MV-4-11 (cell line): ENCODE measurements around the gene ZFPL1.

Experiments
- DNase-seq: peaks from one replicate; lab custom pipeline; 2025; lab: John Stamatoyannopoulos, UW

ZFPL1 gene

DNA sequence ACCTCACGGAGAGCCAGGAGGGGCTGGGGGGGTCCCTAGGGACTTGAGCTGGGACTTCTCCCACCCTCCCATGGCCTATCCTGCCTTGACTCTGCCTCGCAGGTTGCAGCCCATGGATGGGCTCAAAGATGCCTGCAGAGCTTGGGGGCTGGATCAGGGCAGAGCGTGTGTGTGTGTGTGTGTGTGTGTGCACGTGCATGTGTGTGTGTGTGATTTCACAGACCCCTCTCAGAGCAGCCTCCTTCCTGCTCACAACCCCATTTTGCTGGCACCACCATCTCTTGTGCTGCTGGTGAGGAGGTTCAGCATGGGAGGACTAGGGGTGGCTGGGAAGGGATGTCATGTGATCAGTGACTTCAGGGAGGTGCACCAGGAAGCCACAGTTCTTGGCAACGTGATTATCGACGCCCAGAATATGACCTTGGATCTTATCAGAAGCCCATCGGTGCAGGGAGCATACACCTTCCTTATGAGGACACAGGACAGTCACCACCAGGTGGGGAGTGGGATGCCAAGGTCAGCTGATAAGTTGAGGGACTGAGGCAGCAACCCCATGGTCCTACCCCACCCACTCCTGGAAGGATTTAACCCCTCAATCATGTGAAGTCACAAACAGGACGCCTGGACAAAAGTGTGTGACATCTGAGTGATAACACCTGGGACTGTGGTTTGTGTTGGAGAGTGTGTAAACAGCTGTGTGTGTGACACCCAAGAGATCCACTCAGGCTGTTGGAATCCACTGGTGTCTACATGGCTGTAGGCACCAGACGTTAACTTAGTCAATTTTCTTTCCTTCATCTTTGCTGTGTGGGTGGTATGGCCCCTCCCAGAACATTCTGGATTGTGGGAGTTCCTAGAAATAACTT is 23.8 kb upstream of the ZFPL1 start:
- DNase-seq = no peak

DNA sequence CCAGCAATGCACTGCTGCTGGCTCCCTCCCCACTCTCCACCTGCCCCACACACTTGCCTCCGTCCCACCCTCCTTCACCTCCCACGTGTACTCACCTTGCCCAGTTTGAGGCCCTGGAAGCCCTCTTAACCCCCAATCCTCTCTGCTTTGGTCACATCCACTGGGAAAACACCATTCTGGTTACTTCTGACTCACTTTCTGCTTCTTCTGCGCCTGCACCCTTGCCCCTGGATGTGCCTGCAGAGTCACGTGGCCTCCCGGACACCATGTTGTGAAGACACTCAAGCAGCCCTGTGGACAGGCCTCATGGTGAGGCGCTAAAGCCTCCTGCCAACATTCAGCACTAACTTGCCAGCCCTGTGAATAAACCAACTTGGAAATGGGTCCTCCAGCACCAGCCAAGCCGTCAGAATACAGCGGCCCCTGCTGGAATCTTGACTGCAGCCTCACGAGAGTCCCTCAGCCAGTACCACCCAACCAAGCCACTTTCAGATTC is 23.1 kb upstream of the ZFPL1 start:
- peak; percentile 16 for DNase-seq

DNA sequence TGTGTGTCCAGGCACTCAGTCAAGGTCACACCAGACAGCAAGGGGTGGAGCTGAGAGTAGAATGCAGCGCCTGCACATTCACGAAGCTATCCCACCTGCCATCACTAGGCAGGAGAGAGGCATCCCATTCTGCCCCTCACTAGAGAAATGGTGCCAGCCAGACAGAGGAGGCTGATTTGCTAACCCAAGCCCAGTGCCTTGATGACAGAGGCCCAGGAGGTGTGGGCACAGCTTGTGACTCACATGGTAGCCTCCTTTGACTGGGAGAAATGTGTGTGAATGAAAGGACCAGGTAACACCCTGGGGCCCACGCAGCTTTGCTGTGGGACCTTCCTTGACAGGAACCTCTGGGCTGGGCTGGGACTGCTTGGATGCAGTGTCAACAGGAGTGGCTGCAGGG is 20.5 kb upstream of the ZFPL1 start:
- no peak for DNase-seq

DNA sequence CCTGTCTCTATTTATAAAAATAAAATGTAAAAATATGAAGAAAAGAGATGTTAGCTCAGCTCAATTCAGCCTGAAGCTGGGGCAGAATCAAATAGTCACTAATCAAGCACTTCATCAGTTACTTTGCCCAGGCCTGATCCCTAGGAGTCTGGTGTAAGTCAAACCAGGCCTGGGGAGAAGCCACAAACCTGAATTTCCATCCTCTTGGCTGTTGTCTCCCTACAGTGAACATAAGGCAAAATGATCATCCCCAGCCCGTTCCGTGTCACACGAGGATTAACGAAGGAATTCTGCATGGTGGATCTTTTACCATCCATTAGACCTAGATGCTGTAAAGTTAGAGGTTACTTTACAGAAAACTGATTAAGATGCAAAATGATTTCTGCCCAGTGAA is 19.2 kb upstream of the ZFPL1 start:
- no peak for DNase-seq

DNA sequence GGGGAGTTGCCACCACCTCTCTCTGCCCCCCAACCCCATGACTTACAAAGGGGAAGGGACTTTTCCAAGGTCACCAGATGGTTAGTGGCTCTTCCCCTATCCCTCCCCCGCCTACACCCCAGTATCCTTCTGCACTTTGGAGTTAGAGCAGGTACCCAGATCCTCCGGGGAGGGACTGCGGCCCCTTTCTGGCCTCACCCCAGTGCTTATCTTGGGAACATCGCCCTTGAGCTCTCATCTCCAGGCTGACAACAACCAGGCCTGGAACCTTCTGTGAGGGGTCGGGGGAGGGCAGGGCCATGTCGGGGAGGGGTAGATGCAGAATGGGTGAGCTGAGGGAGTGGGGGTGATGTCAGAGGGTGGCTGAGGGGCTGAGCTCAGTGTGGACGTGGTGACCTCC is 18.2 kb upstream of the ZFPL1 start:
- no peak for DNase-seq

DNA sequence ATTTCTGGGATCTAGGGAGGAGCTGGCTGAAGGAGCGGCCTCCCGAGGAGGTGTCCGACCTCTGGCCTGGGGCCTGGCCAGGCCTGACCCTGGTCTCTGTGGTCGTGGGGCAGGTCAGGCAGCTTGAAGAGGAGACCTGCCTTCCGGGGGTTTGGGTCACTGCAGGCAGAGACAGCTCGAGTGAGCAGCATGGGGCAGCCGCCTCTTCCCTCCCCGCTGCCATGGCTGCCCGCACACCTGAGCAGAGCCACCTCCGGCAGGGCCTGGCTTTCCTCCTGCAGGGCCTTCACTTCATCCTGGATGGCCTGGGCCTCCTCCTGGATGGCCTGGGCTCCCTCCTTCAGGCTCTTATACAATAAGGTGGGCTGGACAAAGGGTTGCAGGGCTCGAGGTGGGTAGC is 17.7 kb upstream of the ZFPL1 start:
- DNase-seq = no peak

DNA sequence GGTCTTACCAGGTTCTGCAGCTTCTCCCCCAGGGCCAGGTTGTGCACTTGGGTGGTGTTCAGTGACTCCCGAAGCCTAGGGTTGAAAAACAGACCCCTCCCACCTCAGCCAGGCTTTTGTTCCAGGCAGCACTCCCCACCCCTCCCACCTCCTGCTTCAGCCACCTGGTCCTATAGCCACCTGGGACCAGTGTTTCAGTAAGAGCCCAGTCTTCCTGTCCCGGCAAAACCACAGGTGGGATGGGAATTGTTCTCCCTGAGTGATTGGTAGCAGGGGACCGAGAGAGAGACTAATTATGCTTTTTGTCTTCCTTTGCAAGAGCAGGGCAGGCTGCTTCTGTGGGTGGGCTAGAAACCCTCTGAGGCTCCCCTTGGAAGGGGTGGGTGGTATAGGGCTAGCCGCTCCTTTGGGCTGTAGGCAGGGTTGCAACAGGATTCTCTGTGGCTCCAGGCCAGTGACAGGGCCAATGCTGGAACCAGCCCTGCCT is 17.2 kb upstream of the ZFPL1 start:
- no peak for DNase-seq

DNA sequence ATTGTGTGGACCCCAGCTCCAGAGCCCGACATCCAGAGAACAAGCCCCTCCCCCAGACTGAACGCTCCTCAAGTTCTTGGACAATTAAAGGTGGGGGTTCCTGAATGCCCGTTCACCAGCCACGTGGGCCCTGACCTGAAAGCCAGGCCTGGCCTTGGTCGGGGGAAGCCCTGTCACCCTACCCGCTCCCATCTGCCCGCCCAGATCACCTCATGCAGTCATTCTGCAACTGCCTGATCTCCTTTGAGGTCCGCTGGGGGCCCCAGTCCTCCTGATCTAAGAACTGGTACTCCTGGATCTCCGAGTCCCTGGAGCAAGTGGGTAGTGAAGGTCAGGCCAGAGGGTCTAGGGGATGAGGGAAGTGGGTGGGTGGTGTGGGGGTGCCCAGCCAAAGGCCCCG is 16.6 kb upstream of the ZFPL1 start:
- no peak for DNase-seq

DNA sequence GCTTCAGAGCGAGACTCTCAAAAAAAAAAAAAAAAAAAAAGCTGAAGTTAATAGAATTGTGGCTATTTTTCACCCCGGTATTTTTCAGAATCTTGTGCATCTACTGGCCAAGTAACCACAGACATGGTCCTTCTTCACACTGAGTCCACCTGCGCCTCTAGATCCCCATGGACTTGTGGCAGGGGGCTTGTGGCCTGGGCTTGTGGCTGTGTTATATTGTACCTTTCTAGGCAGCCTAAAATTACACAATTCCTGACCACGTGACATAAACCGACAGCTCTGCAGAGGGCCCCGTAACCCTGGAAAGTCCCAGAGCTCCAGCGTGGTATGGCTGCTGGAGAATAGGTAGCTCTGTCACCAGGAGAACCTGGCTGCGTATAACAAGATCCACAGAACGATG is 14.8 kb upstream of the ZFPL1 start:
- DNase-seq = peak; percentile 34

DNA sequence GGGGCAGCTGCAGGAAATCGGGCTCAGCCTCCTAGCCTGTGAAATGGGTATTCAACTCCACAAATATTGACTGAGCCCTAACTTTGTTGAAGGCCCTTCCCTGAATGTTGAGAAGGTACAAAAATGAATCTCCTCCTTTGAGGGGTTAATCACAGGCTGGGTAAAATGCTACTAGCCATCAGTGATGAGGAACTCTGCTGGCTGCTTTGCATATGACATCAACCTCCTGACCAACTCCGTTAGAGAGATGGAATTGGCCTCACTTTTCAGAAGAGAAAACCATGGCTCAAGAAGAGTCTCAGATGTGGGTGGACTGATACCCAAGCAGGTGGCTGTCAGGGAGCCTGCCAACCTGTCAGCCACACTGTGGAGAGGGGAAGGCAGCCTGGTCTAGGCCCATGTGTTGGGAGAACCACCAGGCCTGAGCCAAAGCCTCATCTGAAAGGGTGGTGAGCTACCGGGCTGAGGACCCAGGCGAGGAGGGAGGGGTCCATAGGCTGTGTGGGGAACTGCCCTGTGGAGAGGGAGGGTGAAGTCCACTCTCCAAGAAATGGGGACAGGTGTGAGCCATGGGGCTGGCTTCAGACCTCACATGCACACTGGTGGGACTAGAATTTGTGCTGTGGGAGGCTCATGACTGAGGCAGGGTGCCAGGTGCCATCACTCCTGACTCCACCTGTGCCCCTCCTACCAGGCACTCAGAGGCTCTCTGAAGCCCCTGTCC is 12.0 kb upstream of the ZFPL1 start:
- DNase-seq = no peak

DNA sequence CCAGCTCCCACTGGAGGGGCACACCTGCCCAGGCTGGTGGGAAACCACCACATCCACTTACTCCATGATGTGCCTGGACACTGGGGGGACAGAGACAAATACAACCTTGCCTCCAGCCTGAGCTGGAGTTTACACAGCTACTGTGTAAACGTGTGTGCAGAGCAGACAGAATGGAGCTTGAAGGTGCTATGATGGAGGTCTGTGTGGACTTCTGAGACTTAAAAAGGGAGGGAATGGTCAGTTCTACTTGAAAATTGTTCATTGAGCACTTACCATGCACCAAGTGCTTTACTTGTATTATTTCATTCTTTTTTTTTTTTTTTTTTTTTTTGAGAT is 11.4 kb upstream of the ZFPL1 start:
- DNase-seq = no peak

DNA sequence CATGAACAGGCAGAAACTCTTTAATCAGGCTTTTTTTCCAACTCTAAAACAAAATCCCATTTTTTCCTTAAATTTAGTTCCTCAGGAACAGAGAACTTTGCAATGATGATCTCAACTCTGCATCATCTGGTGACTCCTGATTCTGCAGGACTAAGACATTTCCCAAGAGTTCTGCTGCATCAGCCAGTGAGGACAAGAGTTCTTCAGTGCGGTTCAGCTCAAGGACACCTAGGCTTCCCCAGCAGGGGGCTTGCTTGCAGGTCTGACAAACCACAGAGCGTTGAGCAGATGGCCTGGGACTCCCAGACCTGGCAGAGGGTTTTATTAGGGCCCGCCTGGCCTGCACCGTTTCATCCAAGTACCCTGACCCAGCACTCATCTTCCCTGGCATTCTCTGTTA is 6.6 kb upstream of the ZFPL1 start:
- DNase-seq = no peak

DNA sequence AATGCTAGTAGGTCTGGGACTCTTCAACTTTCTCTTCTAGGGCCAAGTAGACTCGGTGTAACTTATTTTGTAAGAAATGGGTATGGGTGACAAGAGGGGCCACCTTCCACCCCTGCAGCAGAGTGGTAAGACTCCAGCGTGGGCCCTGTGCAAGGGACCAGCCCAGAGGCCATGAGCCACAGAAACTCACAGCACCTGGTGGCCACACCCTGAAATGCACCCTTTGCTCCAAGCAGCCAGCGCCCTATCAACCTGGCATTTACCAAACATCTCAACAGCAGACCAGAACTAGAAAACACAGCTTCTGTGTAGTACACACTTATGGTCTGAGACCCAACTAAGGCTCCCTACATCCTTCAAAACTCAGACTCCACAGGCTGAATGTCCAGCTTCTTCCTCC is 5.9 kb upstream of the ZFPL1 start:
- DNase-seq = peak; percentile 27

DNA sequence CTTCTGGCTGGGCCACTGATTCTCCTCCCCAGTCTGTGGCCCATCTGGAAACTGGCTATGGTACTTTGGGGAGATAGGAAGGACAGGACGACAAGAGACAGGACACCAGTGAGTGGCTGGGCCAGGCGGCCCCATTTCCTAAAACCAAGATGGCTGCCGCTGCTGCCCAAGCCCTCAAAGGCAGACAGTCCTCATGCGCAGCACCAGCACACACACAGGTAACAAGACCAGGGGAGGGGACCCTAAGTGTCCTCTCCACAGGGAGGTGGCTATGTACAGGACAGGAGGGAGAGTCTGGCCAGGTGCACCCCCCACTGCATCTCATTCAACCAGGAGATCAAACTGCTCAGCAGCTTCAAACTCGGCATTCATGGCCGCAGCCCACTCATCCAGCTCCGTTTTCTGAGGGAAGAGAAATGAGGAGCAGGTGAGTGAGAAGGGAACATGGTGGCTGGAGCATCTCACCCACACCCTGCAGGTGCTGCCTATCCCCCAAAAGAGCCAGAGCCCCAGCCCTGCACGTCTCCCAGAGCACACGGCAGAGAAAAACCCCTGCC is 5.2 kb upstream of the ZFPL1 start:
- no peak for DNase-seq

DNA sequence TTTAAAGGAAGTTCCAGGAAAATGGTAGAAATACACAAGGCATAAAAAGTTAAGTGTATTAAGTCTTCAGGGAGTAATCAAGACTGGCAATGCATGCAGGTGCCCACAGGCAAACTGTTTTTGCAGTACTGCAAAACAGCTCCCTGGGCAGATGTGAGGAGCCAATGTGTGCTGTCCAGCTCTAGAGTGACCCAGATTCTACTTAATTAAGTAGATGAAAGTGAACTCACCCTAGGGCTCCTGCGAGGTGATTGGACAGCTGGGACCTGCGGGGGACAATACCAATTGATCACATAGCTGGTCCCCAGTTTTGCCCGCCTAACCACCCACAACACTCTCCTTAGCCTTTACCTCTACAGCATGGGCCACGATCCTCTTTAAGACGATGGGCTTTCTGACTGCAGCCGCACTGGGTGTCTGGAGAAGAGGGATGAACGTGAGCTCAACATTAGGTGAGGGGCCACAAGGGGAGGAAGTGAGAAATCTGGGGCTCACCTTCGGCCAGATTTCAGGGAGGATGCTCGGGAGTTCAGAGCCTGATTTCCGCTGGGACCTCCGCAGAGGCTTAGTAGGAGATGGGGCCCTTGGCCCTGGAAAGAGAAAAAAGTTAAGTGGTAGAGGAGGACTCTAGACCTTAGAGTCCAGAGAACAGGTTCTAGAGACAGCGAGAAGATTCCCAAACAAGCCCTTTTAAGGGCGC is 738 bp upstream of the ZFPL1 start:
- no peak for DNase-seq

DNA sequence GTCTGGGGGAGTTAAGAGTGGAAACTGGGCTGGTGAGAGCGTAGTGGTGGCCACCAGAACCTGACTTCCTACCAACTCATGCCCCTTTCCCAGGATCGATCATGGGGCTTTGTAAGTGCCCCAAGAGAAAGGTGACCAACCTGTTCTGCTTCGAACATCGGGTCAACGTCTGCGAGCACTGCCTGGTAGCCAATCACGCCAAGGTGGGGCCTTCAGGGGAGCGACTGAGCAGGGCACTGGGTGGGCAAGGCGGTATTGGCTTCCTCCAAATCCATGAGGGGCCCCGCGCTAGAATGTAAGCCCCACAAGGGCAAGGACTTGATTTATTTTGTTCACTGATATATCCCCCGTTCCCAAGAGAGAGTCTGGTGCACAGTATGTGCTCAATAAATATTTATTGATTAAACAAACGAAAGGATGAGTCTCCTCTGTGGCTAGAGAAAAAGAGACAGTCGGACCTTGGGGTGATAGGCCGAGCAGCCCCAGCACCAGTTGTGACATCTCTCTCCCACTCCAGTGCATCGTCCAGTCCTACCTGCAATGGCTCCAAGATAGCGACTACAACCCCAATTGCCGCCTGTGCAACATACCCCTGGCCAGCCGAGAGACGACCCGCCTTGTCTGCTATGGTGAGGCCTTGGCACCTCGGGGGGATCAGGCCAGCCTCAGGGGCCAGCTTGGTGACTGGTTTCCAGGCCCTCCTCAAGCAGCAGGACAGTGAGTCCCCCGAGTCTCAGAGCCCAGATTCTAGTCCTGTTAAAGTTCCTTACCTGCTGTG is 765 bp downstream of the ZFPL1 start:
- no peak for DNase-seq

DNA sequence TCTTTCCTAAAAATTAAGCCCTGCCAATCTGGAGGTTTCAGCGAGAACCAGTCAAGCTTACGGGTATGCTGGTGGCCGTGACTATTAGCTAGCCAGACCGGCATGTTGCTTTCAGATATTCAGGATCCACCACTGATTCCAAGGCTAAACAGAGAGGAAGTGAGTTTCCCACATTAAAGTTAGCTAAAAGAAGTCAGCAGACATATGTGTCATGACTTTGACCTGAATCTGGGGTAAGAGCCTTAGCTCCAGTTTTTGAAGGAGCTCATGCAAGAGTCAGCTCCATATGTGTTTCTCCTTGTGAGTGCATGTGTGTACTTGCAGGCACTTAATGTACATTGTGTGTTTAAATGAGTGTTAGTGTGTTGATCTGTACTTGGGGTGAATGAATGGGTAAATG is 1.4 kb downstream of the ZFPL1 start:
- peak; percentile 7 for DNase-seq

DNA sequence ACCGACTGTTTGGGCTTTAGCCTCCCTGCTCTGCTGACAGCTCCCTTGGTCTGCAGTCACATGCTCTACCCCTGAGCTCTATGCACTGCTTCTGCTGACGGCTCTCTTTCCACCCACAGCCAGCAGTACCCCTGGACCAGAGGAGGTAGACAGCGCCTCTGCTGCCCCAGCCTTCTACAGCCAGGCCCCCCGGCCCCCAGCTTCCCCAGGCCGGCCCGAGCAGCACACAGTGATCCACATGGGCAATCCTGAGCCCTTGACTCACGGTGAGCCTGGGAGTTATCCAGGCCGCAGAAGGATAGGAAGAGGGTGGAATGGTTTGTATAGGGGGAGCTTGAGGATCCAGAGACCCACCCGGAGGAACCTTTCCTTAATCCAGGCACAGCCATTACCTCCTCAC is 2.8 kb downstream of the ZFPL1 start:
- no peak for DNase-seq

DNA sequence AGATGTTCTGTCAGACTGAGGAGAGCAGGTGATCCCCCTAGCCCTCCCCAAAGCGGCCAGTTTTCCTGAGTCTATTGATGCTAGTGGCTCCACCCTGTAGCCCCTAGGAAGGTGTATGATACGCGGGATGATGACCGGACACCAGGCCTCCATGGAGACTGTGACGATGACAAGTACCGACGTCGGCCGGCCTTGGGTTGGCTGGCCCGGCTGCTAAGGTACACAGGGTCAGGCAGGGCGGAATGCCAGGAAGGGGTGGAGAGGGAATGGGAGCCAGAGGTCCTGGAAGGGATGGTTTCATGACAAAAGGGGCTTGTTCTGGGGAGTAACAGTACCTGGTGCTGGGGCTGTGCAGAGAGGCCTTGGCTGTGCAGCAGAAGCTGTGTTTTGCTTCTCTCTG is 3.2 kb downstream of the ZFPL1 start:
- DNase-seq = no peak

DNA sequence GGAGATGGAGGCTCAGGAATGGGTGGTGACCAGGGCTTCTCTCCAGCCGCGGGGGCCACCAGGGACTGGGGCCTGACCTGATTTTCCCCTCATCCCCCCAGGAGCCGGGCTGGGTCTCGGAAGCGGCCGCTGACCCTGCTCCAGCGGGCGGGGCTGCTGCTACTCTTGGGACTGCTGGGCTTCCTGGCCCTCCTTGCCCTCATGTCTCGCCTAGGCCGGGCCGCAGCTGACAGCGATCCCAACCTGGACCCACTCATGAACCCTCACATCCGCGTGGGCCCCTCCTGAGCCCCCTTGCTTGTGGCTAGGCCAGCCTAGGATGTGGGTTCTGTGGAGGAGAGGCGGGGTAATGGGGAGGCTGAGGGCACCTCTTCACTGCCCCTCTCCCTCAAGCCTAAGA is 3.8 kb downstream of the ZFPL1 start:
- DNase-seq = no peak

DNA sequence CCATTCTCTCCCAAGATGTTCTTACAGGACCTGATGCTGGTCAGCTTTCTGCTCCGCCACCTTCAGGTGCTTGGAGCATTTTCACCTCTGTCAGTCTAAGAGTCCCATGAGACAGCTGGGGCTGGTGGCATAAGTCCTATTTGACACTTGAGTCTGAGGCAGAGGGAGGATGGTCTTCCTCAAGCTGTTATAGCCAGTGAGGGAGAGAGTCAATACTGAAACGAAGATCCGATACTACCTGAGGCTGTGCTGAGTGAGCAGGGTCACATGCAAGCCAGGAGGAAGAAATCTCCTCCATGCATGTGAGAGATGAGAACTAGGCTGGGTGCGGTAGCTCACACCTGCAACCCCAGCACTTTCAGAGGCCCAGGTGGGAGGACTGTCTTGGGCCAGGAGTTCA is 5.6 kb downstream of the ZFPL1 start:
- DNase-seq = no peak

DNA sequence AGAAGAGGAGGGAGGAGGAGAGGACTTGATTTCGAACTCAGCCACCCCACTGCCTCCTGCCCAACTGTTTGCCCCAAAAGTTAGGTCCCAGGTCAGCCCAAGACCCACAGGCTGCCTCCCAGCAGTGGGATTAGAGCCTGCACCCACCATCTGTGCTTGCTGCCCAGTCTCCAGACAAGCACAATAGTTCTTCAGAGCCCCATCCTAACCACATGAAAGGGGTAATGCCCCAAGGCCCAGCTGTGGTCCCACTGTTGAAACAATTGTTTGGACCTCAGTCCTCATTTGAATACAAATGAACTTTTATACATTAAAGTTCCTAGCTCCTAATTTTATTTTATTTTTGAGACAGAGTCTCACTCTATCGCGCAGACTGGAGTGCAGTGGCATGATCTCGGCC is 6.6 kb downstream of the ZFPL1 start:
- no peak for DNase-seq
